OCI-LY1 (cell line): ENCODE data around the gene GTPBP1.

ENCODE experiments used
- EZH2 ChIP-seq: fragments of 200-600 bp; sonication (generic), shearing (Covaris generic); IDR thresholded peaks from 2 replicates; pipeline ENCODE4 v1.8.0; 2017; ENCODE audit warnings: borderline replicate concordance, mixed run types, mild to moderate bottlenecking, antibody characterized with exemption, low read length, moderate library complexity, mixed read lengths
- TF ChIP-seq, protein P1 (sequence below): fragments of 200-600 bp; sonication (generic), shearing (Covaris generic); IDR thresholded peaks from 2 replicates; pipeline ENCODE4 v1.5.1; 2017; ENCODE audit warnings: mild to moderate bottlenecking, antibody characterized with exemption, low read length, moderate library complexity, mixed read lengths

DNA sequence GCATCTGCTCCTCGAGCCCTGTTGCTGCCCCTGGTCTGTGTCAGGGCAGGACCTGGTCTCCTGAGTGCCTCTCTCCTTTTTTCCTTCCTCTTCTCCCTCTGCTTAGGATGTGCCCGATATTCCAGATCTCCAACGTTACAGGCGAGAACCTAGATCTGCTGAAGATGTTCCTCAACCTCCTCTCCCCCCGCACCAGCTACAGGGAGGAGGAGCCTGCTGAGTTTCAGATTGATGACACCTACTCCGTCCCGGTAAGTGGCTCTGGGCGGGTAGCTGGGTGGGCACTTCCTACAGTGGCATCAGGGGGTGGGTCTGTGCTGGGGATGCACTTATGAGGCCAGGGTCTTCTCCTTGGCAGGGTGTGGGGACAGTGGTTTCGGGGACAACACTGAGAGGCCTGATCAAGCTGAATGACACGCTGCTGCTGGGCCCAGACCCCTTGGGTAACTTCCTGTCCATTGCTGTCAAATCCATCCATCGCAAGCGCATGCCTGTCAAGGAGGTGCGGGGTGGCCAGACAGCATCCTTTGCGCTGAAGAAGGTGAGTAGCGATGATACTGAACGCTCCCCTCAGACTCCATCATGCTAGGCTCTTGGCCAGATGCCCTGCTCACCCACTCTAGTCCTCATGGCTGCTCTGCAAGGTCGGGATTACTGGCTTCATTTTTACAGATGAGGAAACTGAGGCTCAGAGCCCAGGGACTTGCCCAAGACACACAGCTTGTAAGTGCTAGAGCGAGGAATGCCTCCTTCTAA lies 20.3 kb downstream of the GTPBP1 start:
- TF ChIP-seq, protein P1, sequence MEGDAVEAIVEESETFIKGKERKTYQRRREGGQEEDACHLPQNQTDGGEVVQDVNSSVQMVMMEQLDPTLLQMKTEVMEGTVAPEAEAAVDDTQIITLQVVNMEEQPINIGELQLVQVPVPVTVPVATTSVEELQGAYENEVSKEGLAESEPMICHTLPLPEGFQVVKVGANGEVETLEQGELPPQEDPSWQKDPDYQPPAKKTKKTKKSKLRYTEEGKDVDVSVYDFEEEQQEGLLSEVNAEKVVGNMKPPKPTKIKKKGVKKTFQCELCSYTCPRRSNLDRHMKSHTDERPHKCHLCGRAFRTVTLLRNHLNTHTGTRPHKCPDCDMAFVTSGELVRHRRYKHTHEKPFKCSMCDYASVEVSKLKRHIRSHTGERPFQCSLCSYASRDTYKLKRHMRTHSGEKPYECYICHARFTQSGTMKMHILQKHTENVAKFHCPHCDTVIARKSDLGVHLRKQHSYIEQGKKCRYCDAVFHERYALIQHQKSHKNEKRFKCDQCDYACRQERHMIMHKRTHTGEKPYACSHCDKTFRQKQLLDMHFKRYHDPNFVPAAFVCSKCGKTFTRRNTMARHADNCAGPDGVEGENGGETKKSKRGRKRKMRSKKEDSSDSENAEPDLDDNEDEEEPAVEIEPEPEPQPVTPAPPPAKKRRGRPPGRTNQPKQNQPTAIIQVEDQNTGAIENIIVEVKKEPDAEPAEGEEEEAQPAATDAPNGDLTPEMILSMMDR, result no peak
- no peak for TF ChIP-seq EZH2
